Neuronal stem cell (in vitro differentiated cells): Measurements from ENCODE around the gene SS18L1.

Experiments used
- DNase-seq: peaks from one replicate; pipeline ENCODE4 v3.0.0-alpha.2; 2013; ENCODE audit warnings: low spot score
- H2AFZ ChIP-seq: one replicate; pipeline ENCODE4 v1.6.1; 2013; ENCODE audit warnings: mild to moderate bottlenecking, low read length, inconsistent platforms
- H2AK5ac ChIP-seq: 2 replicates; pipeline ENCODE4 v1.6.1; 2013; ENCODE audit warnings: low read depth, mild to moderate bottlenecking, inconsistent platforms, low read length, moderate library complexity, mixed read lengths
- H2BK120ac ChIP-seq: 2 replicates; pipeline ENCODE4 v1.6.1; 2013; ENCODE audit warnings: low read depth, mild to moderate bottlenecking, inconsistent platforms, low read length, moderate library complexity, mixed read lengths
- H2BK12ac ChIP-seq: one replicate; pipeline ENCODE4 v1.6.1; 2013; ENCODE audit warnings: low read length, inconsistent platforms
- H2BK15ac ChIP-seq: 2 replicates; pipeline ENCODE4 v1.6.1; 2013; ENCODE audit warnings: mild to moderate bottlenecking, low read length, inconsistent platforms, mixed read lengths
- H2BK5ac ChIP-seq: one replicate; pipeline ENCODE4 v1.6.1; 2013; ENCODE audit warnings: inconsistent platforms, mild to moderate bottlenecking, low read length, moderate library complexity
- H3K14ac ChIP-seq: one replicate; pipeline ENCODE4 v1.6.1; 2013; ENCODE audit warnings: low read length, inconsistent platforms
- H3K18ac ChIP-seq: 2 replicates; pipeline ENCODE4 v1.6.1; 2013; ENCODE audit warnings: low read length, inconsistent platforms
- H3K23ac ChIP-seq: 2 replicates; pipeline ENCODE4 v1.6.1; 2013; ENCODE audit warnings: low read depth, mild to moderate bottlenecking, mixed read lengths, low read length, inconsistent platforms; ENCODE audit not compliant: poor library complexity
- H3K27ac ChIP-seq: replicated peaks from 3 replicates; pipeline ENCODE4 v1.5.1; 2013; ENCODE audit warnings: low read length, inconsistent platforms
- H3K27me3 ChIP-seq, 3 experiments: 2 replicates each; pipeline ENCODE4 v1.6.1; 2013; ENCODE audit warnings: low read length in 3 of 3, mild to moderate bottlenecking in 2 of 3, inconsistent platforms in 1 of 3, low read depth in 1 of 3, mixed read lengths in 1 of 3, moderate library complexity in 1 of 3; ENCODE audit not compliant: control insufficient read depth in 3 of 3, insufficient read depth in 3 of 3
- H3K36me3 ChIP-seq, 2 donors: replicated peaks in 1 of 2; 2 replicates each; pipeline ENCODE4 v1.6.1; 2013; ENCODE audit warnings: low read length in 2 of 2; ENCODE audit not compliant: control insufficient read depth in 2 of 2, insufficient read depth in 2 of 2
- H3K4ac ChIP-seq: 2 replicates; pipeline ENCODE4 v1.6.1; 2013; ENCODE audit warnings: inconsistent platforms, mild to moderate bottlenecking, low read length, moderate library complexity
- H3K4me1 ChIP-seq, 2 donors: 1 replicate in 1 of 2; 2 replicates in 1 of 2; pipeline ENCODE4 v1.6.1; 2013; ENCODE audit warnings: low read length in 2 of 2, low read depth in 1 of 2; ENCODE audit not compliant: control insufficient read depth in 2 of 2, insufficient read depth in 1 of 2
- H3K4me2 ChIP-seq: one replicate; pipeline ENCODE4 v1.6.1; 2013; ENCODE audit warnings: mild to moderate bottlenecking, low read length, inconsistent platforms; ENCODE audit not compliant: insufficient read depth, poor library complexity, severe bottlenecking
- H3K4me3 ChIP-seq, 2 donors: 2 replicates each; pipeline ENCODE4 v1.5.1; 2013; ENCODE audit warnings: low read length in 2 of 2, mild to moderate bottlenecking in 2 of 2, inconsistent platforms in 1 of 2, moderate library complexity in 1 of 2
- H3K79me1 ChIP-seq: one replicate; pipeline ENCODE4 v1.6.1; 2013; ENCODE audit warnings: low read depth, mild to moderate bottlenecking, inconsistent platforms, low read length, moderate library complexity
- H3K9ac ChIP-seq: one replicate; pipeline ENCODE4 v1.6.1; 2013; ENCODE audit warnings: mild to moderate bottlenecking, low read depth, low read length, inconsistent platforms; ENCODE audit not compliant: poor library complexity
- H3K9me3 ChIP-seq, 2 donors: replicated peaks in 1 of 2; 2 replicates each; pipeline versions ENCODE3 to v1.6.1; 2013; ENCODE audit warnings: low read length in 2 of 2, mild to moderate bottlenecking in 2 of 2, inconsistent platforms in 1 of 2, low read depth in 1 of 2, mixed read lengths in 1 of 2, moderate library complexity in 1 of 2; ENCODE audit not compliant: control insufficient read depth in 2 of 2, insufficient read depth in 1 of 2
- H4K8ac ChIP-seq: one replicate; pipeline ENCODE4 v1.6.1; 2013; ENCODE audit warnings: low read depth, mild to moderate bottlenecking, inconsistent platforms, low read length, moderate library complexity
- H4K91ac ChIP-seq: one replicate; pipeline ENCODE4 v1.6.1; 2013; ENCODE audit warnings: low read length, low read depth, mild to moderate bottlenecking, inconsistent platforms; ENCODE audit not compliant: poor library complexity
- WGBS, 2 donors: extraction: QIAGEN DNeasy Blood & Tissue Kit; methylation state at CpG; one replicate each; pipeline ENCODE4 v1.1.7; 2013; ENCODE audit warnings: missing lambda C conversion rate in 2 of 2, mixed read lengths in 1 of 2; ENCODE audit not compliant: insufficient read length in 2 of 2, insufficient replicate concordance in 1 of 2; ENCODE audit errors: extremely low coverage in 2 of 2; 5-methylcytosine and 5-hydroxymethylcytosine counted together

Gene SS18L1

GRCh38 chr20:62214067-62214466, 70.5 kb downstream of the SS18L1 start:
- peak overlapping the region; percentile 21 for H2BK15ac ChIP-seq
- WGBS, 2 donors: no CpG with 5 or more reads among the region's 12 CpGs
- no peak overlapping the region for H2AFZ ChIP-seq
- no peak overlapping the region for H4K91ac ChIP-seq
- H2AK5ac ChIP-seq: peak overlapping the region; percentile 94
- no peaks in the 10 kb centered on the region for H3K79me1 ChIP-seq
- H3K4me1 ChIP-seq: peaks cover 18 to 24% of the 10 kb centered on the region in 2 donors
- no peak overlapping the region for H3K27ac ChIP-seq
- H3K9ac ChIP-seq: peak overlapping the region; percentile 63
- no peak overlapping the region for H3K4me3 ChIP-seq
- H2BK5ac ChIP-seq: no peak overlapping the region
- H3K9me3 ChIP-seq: no peaks in the 10 kb centered on the region
- no peak overlapping the region for H3K4me2 ChIP-seq
- H3K18ac ChIP-seq: peak overlapping the region; percentile 51
- no peak for DNase-seq
- H3K27me3 ChIP-seq: peaks cover 0 to 23% (median 12%) of the 10 kb centered on the region in 3 experiments
- peak overlapping the region; percentile 2 for H3K23ac ChIP-seq
- no peak overlapping the region for H2BK120ac ChIP-seq
- H2BK12ac ChIP-seq: peak overlapping the region; percentile 63
- H4K8ac ChIP-seq: no peak overlapping the region
- H3K4ac ChIP-seq: no peak overlapping the region
- no peak overlapping the region for H3K14ac ChIP-seq
- no peaks in the 10 kb centered on the region for H3K36me3 ChIP-seq

GRCh38 chr20:62215020-62215990, 71.7 kb downstream of the SS18L1 start:
- Histone ChIP-seq H3K23ac (peak overlapping the region; percentile 2), H3K4me3 (no peak overlapping the region), H4K8ac (no peak overlapping the region), H3K18ac (no peak overlapping the region), H3K9ac (peak overlapping the region; percentile 9), H3K79me1 (no peaks in the 10 kb centered on the region), H2BK120ac (no peak overlapping the region), H3K36me3 (no peaks in the 10 kb centered on the region), H3K27ac (no peak overlapping the region), H2AFZ (no peak overlapping the region), H3K4me1 (peaks cover 20 to 28% of the 10 kb centered on the region in 2 donors), H3K4me2 (no peak overlapping the region), H3K14ac (no peak overlapping the region), H2BK15ac (no peak overlapping the region), H3K4ac (peak overlapping the region; percentile 11), H2AK5ac (no peak overlapping the region), H4K91ac (no peak overlapping the region), H3K9me3 (no peaks in the 10 kb centered on the region), H2BK5ac (no peak overlapping the region), H3K27me3 (peaks cover 3 to 28% (median 17%) of the 10 kb centered on the region in 3 experiments), H2BK12ac (no peak overlapping the region)
- DNase-seq: no peak
- no CpG with 5 or more reads among the region's 29 CpGs for WGBS, 2 donors

- peaks cover 22 to 34% of the 10 kb centered on the region in 2 donors for H3K4me1 ChIP-seq
- H2BK120ac ChIP-seq: no peak overlapping the region
- H3K9ac ChIP-seq: no peak overlapping the region
- no peak overlapping the region for H2BK5ac ChIP-seq
- no peak overlapping the region for H3K4ac ChIP-seq
- no peak overlapping the region for H3K23ac ChIP-seq
- H3K27me3 ChIP-seq: peaks cover 7 to 34% (median 24%) of the 10 kb centered on the region in 3 experiments
- H3K9me3 ChIP-seq: peaks cover 0 to 2% of the 10 kb centered on the region in 2 donors
- H4K91ac ChIP-seq: no peak overlapping the region
- no peak for DNase-seq
- no peaks in the 10 kb centered on the region for H3K79me1 ChIP-seq
- H3K4me3 ChIP-seq: no peak overlapping the region
- H2BK12ac ChIP-seq: no peak overlapping the region
- H3K14ac ChIP-seq: peak overlapping the region; percentile 38
- H3K4me2 ChIP-seq: no peak overlapping the region
- no peak overlapping the region for H4K8ac ChIP-seq
- H3K18ac ChIP-seq: no peak overlapping the region
- H3K27ac ChIP-seq: no peak overlapping the region
- no peak overlapping the region for H2BK15ac ChIP-seq
- H2AFZ ChIP-seq: no peak overlapping the region
- WGBS, 2 donors: no CpG with 5 or more reads among the region's 40 CpGs
- H2AK5ac ChIP-seq: no peak overlapping the region
- H3K36me3 ChIP-seq: no peaks in the 10 kb centered on the region
These were observed 72.5 kb downstream of the SS18L1 start for GRCh38 chr20:62215991-62216635.
